ENCODE measurements around the gene ANKRD17. TPM values are rescaled to one million over a fixed set of nuclear protein-coding genes. Genes with fewer than 3 reads are reported as not detected.

ANKRD17 gene
- total RNA-seq, 1 experiment from 2014 or later: 66.8 TPM

DNA sequence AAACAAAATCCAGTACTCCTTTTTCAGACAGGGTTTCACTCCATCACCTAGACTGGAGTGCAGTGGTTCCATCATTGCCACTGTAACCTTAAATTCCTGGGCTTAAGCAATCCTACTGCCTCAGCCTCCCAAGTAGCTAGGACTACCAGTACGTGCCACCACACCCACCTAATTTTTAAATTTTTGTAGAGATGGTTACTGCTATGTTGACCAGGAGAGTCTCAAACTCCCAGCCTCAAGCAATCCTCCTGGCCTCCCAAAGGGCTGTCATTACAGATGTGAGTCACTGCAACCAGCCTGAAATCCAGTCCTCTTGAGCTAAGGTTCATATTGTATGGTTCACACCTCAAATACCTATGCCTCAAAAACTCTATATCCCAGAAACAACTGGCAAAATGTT, 22.4 kb downstream of the ANKRD17 start:
- intact Hi-C loops (cut with micrococcal nuclease; ENCODE audit: unreplicated experiment): no loop called here
- H3K27me3 Mint-ChIP-seq (ENCODE audit: insufficient read depth, unreplicated experiment): no peaks in the 10 kb centered on the region
- H3K36me3 Mint-ChIP-seq (ENCODE audit: insufficient read depth, unreplicated experiment): peaks cover 48% of the 10 kb centered on the region
- peaks cover 8% of the 10 kb centered on the region for H3K4me1 Mint-ChIP-seq (ENCODE audit: low read depth, unreplicated experiment)
- no peak overlapping the region for H3K27ac Mint-ChIP-seq (ENCODE audit: unreplicated experiment)
- no peak overlapping the region for H3K4me3 ChIP-seq (ENCODE audit: low read depth, low read length)
- H3K4me1 ChIP-seq: no peaks in the 10 kb centered on the region
- H3K9me3 ChIP-seq: no peaks in the 10 kb centered on the region
- no peaks in the 10 kb centered on the region for H3K9me3 Mint-ChIP-seq (ENCODE audit: unreplicated experiment)
- H3K36me3 ChIP-seq (ENCODE audit: control insufficient read depth, insufficient read depth, low read length): no peaks in the 10 kb centered on the region
- no peak overlapping the region for H3K4me3 Mint-ChIP-seq (ENCODE audit: unreplicated experiment)
- ChIA-PET CTCF (no interaction called here), POLR2A (no interaction called here)
- TF ChIP-seq, protein P1, sequence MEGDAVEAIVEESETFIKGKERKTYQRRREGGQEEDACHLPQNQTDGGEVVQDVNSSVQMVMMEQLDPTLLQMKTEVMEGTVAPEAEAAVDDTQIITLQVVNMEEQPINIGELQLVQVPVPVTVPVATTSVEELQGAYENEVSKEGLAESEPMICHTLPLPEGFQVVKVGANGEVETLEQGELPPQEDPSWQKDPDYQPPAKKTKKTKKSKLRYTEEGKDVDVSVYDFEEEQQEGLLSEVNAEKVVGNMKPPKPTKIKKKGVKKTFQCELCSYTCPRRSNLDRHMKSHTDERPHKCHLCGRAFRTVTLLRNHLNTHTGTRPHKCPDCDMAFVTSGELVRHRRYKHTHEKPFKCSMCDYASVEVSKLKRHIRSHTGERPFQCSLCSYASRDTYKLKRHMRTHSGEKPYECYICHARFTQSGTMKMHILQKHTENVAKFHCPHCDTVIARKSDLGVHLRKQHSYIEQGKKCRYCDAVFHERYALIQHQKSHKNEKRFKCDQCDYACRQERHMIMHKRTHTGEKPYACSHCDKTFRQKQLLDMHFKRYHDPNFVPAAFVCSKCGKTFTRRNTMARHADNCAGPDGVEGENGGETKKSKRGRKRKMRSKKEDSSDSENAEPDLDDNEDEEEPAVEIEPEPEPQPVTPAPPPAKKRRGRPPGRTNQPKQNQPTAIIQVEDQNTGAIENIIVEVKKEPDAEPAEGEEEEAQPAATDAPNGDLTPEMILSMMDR (IDR thresholded peaks at IDR 0.05; ENCODE audit: insufficient read depth in 1 of 2, low read depth in 1 of 2, low read length in 1 of 2, severe bottlenecking in 1 of 2, unreplicated experiment in 1 of 2): no peak
- no peaks in the 10 kb centered on the region for H3K27me3 ChIP-seq (replicated peaks; ENCODE audit: control insufficient read depth, insufficient read depth, low read length)
- DNase-seq: no peak
- BruUV-seq (replicated peaks): no TSS peak

DNA sequence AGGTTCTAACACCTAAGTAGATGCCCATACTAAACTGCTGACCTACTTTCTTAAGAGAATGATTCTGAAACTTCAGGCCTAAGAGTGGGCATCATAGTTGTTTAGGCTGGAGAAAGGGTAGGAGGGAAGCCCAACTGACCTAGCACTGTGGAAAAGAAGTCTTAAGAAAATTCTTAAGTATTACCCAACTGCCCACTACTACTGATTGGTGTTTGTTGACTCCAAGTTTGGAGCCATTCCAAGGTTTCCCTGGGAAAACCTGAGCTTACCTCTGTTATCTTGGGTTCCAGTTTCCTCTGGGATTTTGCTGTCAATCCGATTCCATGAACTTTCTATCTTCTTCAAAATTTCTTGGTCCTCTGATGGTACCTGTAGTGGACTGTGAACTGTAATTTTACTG, 23.9 kb downstream of the ANKRD17 start:
- no peaks in the 10 kb centered on the region for H3K36me3 ChIP-seq (ENCODE audit: control insufficient read depth, insufficient read depth, low read length)
- H3K4me3 ChIP-seq (ENCODE audit: low read depth, low read length): no peak overlapping the region
- no peaks in the 10 kb centered on the region for H3K9me3 ChIP-seq
- Mint-ChIP-seq H3K27ac (ENCODE audit: unreplicated experiment) (no peak overlapping the region), H3K36me3 (ENCODE audit: insufficient read depth, unreplicated experiment) (peaks cover 53% of the 10 kb centered on the region), H3K9me3 (ENCODE audit: unreplicated experiment) (no peaks in the 10 kb centered on the region), H3K4me3 (ENCODE audit: unreplicated experiment) (no peak overlapping the region), H3K27me3 (ENCODE audit: insufficient read depth, unreplicated experiment) (no peaks in the 10 kb centered on the region), H3K4me1 (ENCODE audit: low read depth, unreplicated experiment) (peaks cover 8% of the 10 kb centered on the region)
- TF ChIP-seq, protein P1 (IDR thresholded peaks at IDR 0.05; ENCODE audit: insufficient read depth in 1 of 2, low read depth in 1 of 2, low read length in 1 of 2, severe bottlenecking in 1 of 2, unreplicated experiment in 1 of 2): no peak
- ChIA-PET POLR2A (no interaction called here), CTCF (no interaction called here)
- H3K27me3 ChIP-seq (replicated peaks; ENCODE audit: control insufficient read depth, insufficient read depth, low read length): no peaks in the 10 kb centered on the region
- H3K4me1 ChIP-seq: no peaks in the 10 kb centered on the region
- DNase-seq: no peak
- BruUV-seq (replicated peaks): no TSS peak
- intact Hi-C loops (cut with micrococcal nuclease; ENCODE audit: unreplicated experiment): no loop called here

DNA sequence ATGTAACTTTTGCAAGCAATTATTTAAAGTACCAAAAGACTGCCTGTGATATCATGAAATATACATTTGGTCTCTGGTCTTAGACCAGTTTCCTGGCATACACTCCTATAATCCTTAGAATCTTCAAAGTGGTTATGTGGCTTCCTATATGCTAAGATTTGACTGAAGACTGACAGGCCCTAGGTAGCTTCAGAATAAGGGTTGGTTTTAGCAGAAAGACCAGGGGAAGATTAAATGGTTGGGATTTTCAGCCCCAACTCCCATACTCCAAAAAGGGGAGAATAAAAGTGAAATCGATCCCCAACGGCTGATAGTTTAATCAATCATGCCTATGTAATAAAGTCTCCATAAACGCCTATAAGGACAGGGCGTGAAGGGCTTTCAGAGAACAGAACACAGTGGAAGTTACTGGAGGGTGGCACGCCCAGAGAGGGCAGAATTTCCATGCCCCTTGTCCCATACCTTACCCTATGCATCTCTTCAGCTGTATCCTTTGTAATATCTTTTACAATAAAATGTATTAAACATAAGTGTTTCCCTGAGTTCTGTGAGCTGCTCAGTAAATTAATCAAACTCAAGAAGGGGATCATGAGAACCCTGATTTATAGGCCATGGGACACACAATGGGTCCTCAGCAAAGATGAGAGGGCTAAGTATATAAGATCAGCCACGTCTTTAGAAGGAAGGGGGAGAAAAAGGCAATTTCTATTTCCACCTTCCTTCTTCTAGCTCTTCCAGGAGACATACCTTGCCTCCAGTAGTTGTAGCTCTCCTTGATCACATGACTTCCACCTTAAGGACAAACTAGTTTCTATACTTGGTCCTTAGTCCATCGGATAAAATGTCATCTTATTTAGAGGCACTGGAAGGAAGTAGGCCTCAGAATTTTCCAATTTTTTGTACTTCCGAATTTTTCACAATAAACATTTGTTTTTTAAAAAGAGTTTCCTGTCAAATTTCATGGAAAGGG, 26.8 kb downstream of the ANKRD17 start:
- no peaks in the 10 kb centered on the region for H3K9me3 ChIP-seq
- no peak overlapping the region for H3K4me3 ChIP-seq (ENCODE audit: low read depth, low read length)
- H3K36me3 ChIP-seq (ENCODE audit: control insufficient read depth, insufficient read depth, low read length): no peaks in the 10 kb centered on the region
- DNase-seq: no peak
- POLR2A ChIA-PET: no interaction called here
- H3K4me3 Mint-ChIP-seq (ENCODE audit: unreplicated experiment): no peak overlapping the region
- H3K27me3 ChIP-seq (replicated peaks; ENCODE audit: control insufficient read depth, insufficient read depth, low read length): no peaks in the 10 kb centered on the region
- H3K4me1 ChIP-seq: no peaks in the 10 kb centered on the region
- intact Hi-C loops (cut with micrococcal nuclease; ENCODE audit: unreplicated experiment): no loop called here
- BruUV-seq (replicated peaks): no TSS peak
- CTCF ChIA-PET: no interaction called here
- no peaks in the 10 kb centered on the region for H3K9me3 Mint-ChIP-seq (ENCODE audit: unreplicated experiment)
- no peaks in the 10 kb centered on the region for H3K4me1 Mint-ChIP-seq (ENCODE audit: low read depth, unreplicated experiment)
- TF ChIP-seq, protein P1 (IDR thresholded peaks at IDR 0.05; ENCODE audit: insufficient read depth in 1 of 2, low read depth in 1 of 2, low read length in 1 of 2, severe bottlenecking in 1 of 2, unreplicated experiment in 1 of 2): no peak
- no peak overlapping the region for H3K27ac Mint-ChIP-seq (ENCODE audit: unreplicated experiment)
- no peaks in the 10 kb centered on the region for H3K27me3 Mint-ChIP-seq (ENCODE audit: insufficient read depth, unreplicated experiment)
- peaks cover 47% of the 10 kb centered on the region for H3K36me3 Mint-ChIP-seq (ENCODE audit: insufficient read depth, unreplicated experiment)

Data from Caco-2 (cell line).